HEK293 (cell line): ENCODE measurements around the gene TP53BP1.

Experiments used
- PRDM6 ChIP-seq: fragments of 450-650 bp; formaldehyde crosslinking; IDR thresholded peaks from 2 replicates; pipeline ENCODE4 v1.5.1; 2017; ENCODE audit warnings: missing biosample characterization, missing genetic modification characterization
- ZBTB11 ChIP-seq: fragments of 450-650 bp; formaldehyde crosslinking; conservative IDR thresholded peaks from 2 replicates; pipeline ENCODE4 v1.5.1; 2016; ENCODE audit warnings: low read depth, missing biosample characterization, missing genetic modification characterization
- ZNF174 ChIP-seq: fragments of 450-650 bp; formaldehyde crosslinking; IDR thresholded peaks from 2 replicates; pipeline ENCODE4 v1.5.0; 2017; ENCODE audit warnings: missing biosample characterization, mild to moderate bottlenecking, missing genetic modification characterization
- ZNF2 ChIP-seq: fragments of 450-650 bp; formaldehyde crosslinking; IDR thresholded peaks from 2 replicates; pipeline ENCODE4 v1.5.1; 2016; ENCODE audit warnings: missing biosample characterization, missing genetic modification characterization
- ZNF292 ChIP-seq: fragments of 450-650 bp; formaldehyde crosslinking; IDR thresholded peaks from 2 replicates; pipeline ENCODE4 v1.5.1; 2016; ENCODE audit warnings: low read depth, missing biosample characterization, missing genetic modification characterization, borderline replicate concordance
- ZNF600 ChIP-seq: fragments of 450-650 bp; formaldehyde crosslinking; IDR thresholded peaks from 2 replicates; pipeline ENCODE4 v1.5.1; 2016; ENCODE audit warnings: missing biosample characterization, missing genetic modification characterization
- ZNF785 ChIP-seq: fragments of 450-650 bp; formaldehyde crosslinking; IDR thresholded peaks from 2 replicates; pipeline ENCODE4 v1.5.1; 2016; ENCODE audit warnings: missing biosample characterization, missing genetic modification characterization
- TF ChIP-seq, protein P1 (sequence below): fragments of 450-650 bp; formaldehyde crosslinking; IDR thresholded peaks from 2 replicates; pipeline ENCODE4 v1.5.1; 2016; ENCODE audit warnings: missing biosample characterization, missing genetic modification characterization
- TF ChIP-seq, protein P2 (sequence below): fragments of 450-650 bp; formaldehyde crosslinking; IDR thresholded peaks from 2 replicates; pipeline ENCODE4 v1.5.1; 2016; ENCODE audit warnings: missing biosample characterization, missing genetic modification characterization, low read depth
- TF ChIP-seq, protein P3 (sequence below): fragments of 450-650 bp; IDR thresholded peaks from 2 replicates; pipeline ENCODE4 v1.5.1; 2018; ENCODE audit warnings: missing biosample characterization, mild to moderate bottlenecking, missing genetic modification characterization
- TF ChIP-seq, protein P4 (sequence below): fragments of 450-650 bp; formaldehyde crosslinking; IDR thresholded peaks from 2 replicates; pipeline ENCODE4 v1.5.1; 2016; ENCODE audit warnings: missing biosample characterization, missing genetic modification characterization

GRCh38 chr15:43360821-43361220 lies 132.1 kb downstream of the TP53BP1 start:
- TF ChIP-seq, protein P1, sequence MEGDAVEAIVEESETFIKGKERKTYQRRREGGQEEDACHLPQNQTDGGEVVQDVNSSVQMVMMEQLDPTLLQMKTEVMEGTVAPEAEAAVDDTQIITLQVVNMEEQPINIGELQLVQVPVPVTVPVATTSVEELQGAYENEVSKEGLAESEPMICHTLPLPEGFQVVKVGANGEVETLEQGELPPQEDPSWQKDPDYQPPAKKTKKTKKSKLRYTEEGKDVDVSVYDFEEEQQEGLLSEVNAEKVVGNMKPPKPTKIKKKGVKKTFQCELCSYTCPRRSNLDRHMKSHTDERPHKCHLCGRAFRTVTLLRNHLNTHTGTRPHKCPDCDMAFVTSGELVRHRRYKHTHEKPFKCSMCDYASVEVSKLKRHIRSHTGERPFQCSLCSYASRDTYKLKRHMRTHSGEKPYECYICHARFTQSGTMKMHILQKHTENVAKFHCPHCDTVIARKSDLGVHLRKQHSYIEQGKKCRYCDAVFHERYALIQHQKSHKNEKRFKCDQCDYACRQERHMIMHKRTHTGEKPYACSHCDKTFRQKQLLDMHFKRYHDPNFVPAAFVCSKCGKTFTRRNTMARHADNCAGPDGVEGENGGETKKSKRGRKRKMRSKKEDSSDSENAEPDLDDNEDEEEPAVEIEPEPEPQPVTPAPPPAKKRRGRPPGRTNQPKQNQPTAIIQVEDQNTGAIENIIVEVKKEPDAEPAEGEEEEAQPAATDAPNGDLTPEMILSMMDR (tag by site-specific recombination): no peak
- TF ChIP-seq ZNF600: no peak
- no peak for TF ChIP-seq ZNF2 (tag by site-specific recombination)
- TF ChIP-seq, protein P2, sequence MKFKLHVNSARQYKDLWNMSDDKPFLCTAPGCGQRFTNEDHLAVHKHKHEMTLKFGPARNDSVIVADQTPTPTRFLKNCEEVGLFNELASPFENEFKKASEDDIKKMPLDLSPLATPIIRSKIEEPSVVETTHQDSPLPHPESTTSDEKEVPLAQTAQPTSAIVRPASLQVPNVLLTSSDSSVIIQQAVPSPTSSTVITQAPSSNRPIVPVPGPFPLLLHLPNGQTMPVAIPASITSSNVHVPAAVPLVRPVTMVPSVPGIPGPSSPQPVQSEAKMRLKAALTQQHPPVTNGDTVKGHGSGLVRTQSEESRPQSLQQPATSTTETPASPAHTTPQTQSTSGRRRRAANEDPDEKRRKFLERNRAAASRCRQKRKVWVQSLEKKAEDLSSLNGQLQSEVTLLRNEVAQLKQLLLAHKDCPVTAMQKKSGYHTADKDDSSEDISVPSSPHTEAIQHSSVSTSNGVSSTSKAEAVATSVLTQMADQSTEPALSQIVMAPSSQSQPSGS (tag by site-specific recombination): no peak
- no peak for TF ChIP-seq PRDM6 (tag by site-specific recombination)
- no peak for TF ChIP-seq ZNF292
- TF ChIP-seq ZBTB11 (tag by site-specific recombination): no peak
- no peak for TF ChIP-seq ZNF785 (tag by site-specific recombination)
- TF ChIP-seq ZNF174 (tag by site-specific recombination): no peak
- TF ChIP-seq, protein P3, sequence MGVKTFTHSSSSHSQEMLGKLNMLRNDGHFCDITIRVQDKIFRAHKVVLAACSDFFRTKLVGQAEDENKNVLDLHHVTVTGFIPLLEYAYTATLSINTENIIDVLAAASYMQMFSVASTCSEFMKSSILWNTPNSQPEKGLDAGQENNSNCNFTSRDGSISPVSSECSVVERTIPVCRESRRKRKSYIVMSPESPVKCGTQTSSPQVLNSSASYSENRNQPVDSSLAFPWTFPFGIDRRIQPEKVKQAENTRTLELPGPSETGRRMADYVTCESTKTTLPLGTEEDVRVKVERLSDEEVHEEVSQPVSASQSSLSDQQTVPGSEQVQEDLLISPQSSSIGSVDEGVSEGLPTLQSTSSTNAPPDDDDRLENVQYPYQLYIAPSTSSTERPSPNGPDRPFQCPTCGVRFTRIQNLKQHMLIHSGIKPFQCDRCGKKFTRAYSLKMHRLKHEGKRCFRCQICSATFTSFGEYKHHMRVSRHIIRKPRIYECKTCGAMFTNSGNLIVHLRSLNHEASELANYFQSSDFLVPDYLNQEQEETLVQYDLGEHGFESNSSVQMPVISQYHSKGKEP (tag by site-specific recombination): no peak
- TF ChIP-seq, protein P4, sequence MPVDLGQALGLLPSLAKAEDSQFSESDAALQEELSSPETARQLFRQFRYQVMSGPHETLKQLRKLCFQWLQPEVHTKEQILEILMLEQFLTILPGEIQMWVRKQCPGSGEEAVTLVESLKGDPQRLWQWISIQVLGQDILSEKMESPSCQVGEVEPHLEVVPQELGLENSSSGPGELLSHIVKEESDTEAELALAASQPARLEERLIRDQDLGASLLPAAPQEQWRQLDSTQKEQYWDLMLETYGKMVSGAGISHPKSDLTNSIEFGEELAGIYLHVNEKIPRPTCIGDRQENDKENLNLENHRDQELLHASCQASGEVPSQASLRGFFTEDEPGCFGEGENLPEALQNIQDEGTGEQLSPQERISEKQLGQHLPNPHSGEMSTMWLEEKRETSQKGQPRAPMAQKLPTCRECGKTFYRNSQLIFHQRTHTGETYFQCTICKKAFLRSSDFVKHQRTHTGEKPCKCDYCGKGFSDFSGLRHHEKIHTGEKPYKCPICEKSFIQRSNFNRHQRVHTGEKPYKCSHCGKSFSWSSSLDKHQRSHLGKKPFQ: no peak
